Measurements from ENCODE around the gene NSRP1.

DNA sequence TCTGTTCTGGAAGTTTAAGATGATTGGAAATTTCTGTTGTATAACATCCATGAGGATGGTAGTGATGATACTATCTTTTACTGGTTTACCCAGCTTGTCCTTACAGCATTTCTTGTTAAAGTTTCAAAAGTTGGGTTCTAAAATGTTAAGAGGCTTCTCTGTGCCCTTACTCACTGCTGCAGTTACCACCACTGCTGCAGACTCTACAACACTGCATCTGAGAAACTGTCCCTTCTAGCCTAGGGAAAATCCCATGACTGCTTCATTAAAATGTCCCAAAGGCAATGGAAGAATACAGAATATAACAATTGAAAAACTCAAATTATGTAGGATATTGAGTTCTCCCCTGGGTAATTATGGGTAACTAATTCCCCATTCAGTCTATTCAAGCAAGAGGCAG, 3.8 kb upstream of the NSRP1 start:
- TF ChIP-seq, protein P1, sequence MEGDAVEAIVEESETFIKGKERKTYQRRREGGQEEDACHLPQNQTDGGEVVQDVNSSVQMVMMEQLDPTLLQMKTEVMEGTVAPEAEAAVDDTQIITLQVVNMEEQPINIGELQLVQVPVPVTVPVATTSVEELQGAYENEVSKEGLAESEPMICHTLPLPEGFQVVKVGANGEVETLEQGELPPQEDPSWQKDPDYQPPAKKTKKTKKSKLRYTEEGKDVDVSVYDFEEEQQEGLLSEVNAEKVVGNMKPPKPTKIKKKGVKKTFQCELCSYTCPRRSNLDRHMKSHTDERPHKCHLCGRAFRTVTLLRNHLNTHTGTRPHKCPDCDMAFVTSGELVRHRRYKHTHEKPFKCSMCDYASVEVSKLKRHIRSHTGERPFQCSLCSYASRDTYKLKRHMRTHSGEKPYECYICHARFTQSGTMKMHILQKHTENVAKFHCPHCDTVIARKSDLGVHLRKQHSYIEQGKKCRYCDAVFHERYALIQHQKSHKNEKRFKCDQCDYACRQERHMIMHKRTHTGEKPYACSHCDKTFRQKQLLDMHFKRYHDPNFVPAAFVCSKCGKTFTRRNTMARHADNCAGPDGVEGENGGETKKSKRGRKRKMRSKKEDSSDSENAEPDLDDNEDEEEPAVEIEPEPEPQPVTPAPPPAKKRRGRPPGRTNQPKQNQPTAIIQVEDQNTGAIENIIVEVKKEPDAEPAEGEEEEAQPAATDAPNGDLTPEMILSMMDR (conservative IDR thresholded peaks at IDR 0.05) = no peak
- TF ChIP-seq EZH2 (IDR thresholded peaks at IDR 0.05; ENCODE audit: low read depth) = no peak
